ENCODE results near the gene IVNS1ABP. TPM values are rescaled to one million over a fixed set of nuclear protein-coding genes. Genes with fewer than 3 reads are reported as not detected.

The IVNS1ABP gene
- total RNA-seq, 4 donors from 2014 or later = 50.5 to 174 (median 133) TPM

- H3K4me1 ChIP-seq = peaks cover 0 to under 1% (median 0%) of the 10 kb centered on the region in 4 donors
- no peak for DNase-seq
- H3K27ac ChIP-seq = no peak overlapping the region
- H3K36me3 ChIP-seq = no peaks in the 10 kb centered on the region
- H3K27me3 ChIP-seq = no peaks in the 10 kb centered on the region
- no peaks in the 10 kb centered on the region for H3K9me3 ChIP-seq
- TF ChIP-seq POLR2AphosphoS5 (IDR thresholded peaks at IDR 0.05) = no peak
- no peak for TF ChIP-seq POLR2A (IDR thresholded peaks at IDR 0.05)
- TF ChIP-seq, protein P1, sequence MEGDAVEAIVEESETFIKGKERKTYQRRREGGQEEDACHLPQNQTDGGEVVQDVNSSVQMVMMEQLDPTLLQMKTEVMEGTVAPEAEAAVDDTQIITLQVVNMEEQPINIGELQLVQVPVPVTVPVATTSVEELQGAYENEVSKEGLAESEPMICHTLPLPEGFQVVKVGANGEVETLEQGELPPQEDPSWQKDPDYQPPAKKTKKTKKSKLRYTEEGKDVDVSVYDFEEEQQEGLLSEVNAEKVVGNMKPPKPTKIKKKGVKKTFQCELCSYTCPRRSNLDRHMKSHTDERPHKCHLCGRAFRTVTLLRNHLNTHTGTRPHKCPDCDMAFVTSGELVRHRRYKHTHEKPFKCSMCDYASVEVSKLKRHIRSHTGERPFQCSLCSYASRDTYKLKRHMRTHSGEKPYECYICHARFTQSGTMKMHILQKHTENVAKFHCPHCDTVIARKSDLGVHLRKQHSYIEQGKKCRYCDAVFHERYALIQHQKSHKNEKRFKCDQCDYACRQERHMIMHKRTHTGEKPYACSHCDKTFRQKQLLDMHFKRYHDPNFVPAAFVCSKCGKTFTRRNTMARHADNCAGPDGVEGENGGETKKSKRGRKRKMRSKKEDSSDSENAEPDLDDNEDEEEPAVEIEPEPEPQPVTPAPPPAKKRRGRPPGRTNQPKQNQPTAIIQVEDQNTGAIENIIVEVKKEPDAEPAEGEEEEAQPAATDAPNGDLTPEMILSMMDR (IDR thresholded peaks at IDR 0.05) = no peak
- no peak for TF ChIP-seq EP300 (IDR thresholded peaks at IDR 0.05; ENCODE audit: low read depth)
- WGBS, 2 donors (ENCODE audit: low coverage in 1 of 2) = 64 to 72% methylated on average over 2 to 4 of the region's 4 CpGs
- in situ Hi-C loops (cut with MboI; ENCODE audit: low pct_ligation_motif_present in 1 of 4, low pct_unique_long_range_greater_than_20kb in 1 of 4, low sequenced_read_pairs in 3 of 4) (no loop called here), intact Hi-C loops (cut with DNase I; ENCODE audit: low total_unique reads) (no loop called here)
- no peak overlapping the region for H3K4me3 ChIP-seq
Measured at GRCh38 chr1:185334182-185334581, 17.1 kb upstream of the IVNS1ABP start.

DNA sequence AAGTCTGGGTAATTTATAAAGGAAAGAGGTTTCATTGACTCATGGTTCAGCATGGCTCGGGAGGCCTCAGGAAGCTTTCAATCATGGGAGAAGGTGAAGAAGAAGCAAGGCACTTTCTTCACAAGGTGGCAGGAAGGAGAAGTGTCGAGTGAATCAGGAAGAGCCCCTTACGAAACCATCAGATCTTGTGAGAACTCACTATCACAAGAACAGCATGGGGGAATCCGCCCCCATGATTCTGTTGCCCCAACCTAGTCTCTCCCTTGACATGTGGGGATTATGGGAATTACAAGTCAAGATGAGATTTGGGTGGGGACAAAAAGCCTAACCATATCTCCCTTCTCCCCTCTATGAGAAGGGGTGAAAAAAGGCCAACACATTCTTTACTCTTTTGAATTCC is 11.2 kb upstream of the IVNS1ABP start:
- no peak for DNase-seq
- intact Hi-C loops (cut with DNase I; ENCODE audit: low total_unique reads) = no loop called here
- Histone ChIP-seq H3K27me3 (no peaks in the 10 kb centered on the region), H3K9me3 (no peaks in the 10 kb centered on the region), H3K27ac (no peak overlapping the region), H3K4me3 (no peak overlapping the region), H3K4me1 (no peaks in the 10 kb centered on the region), H3K36me3 (no peaks in the 10 kb centered on the region)
- in situ Hi-C loops (cut with MboI; ENCODE audit: low pct_ligation_motif_present in 1 of 4, low pct_unique_long_range_greater_than_20kb in 1 of 4, low sequenced_read_pairs in 3 of 4) = loop anchor here in 1 of 4 donors (10.0 kb wide), 1 partner anchor 57 kb away; no protein-coding TSS in a partner anchor
- no peak for TF ChIP-seq POLR2A (IDR thresholded peaks at IDR 0.05)
- no peak for TF ChIP-seq POLR2AphosphoS5 (IDR thresholded peaks at IDR 0.05)
- TF ChIP-seq, protein P1 (IDR thresholded peaks at IDR 0.05) = no peak
- no peak for TF ChIP-seq EP300 (IDR thresholded peaks at IDR 0.05; ENCODE audit: low read depth)
- WGBS, 2 donors (ENCODE audit: low coverage in 1 of 2) = 94 to 100% methylated on average over 3 to 4 of the region's 4 CpGs

DNA sequence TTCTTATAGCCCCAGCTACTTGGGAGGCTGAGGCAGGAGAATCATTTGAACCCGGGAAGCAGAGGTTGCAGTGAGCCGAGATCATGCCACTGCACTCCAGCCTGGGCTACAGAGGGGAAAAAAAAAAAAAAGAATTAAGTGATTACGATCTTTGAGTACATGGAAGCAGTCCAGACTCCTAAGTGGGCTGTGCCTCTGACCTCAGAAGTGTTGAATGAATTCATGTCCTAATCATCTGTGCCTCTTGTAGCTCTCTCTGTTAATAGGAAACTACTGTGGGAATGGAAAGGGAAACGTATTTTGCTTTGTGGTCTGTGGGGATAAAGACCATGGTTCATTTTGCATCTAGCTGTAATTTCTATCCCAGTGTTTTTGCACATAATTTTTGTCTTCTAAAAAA is 8.4 kb upstream of the IVNS1ABP start:
- no peak for DNase-seq
- Histone ChIP-seq H3K9me3 (no peaks in the 10 kb centered on the region), H3K36me3 (no peaks in the 10 kb centered on the region), H3K4me3 (no peak overlapping the region), H3K4me1 (no peaks in the 10 kb centered on the region), H3K27ac (no peak overlapping the region), H3K27me3 (no peaks in the 10 kb centered on the region)
- intact Hi-C loops (cut with DNase I; ENCODE audit: low total_unique reads) (no loop called here), in situ Hi-C loops (cut with MboI; ENCODE audit: low pct_ligation_motif_present in 1 of 4, low pct_unique_long_range_greater_than_20kb in 1 of 4, low sequenced_read_pairs in 3 of 4) (loop anchor here in 1 of 4 donors (10.0 kb wide), 1 partner anchor 59 kb away; no protein-coding TSS in a partner anchor)
- TF ChIP-seq, protein P1 (IDR thresholded peaks at IDR 0.05) = no peak
- TF ChIP-seq EP300 (IDR thresholded peaks at IDR 0.05; ENCODE audit: low read depth) = no peak
- no peak for TF ChIP-seq POLR2AphosphoS5 (IDR thresholded peaks at IDR 0.05)
- TF ChIP-seq POLR2A (IDR thresholded peaks at IDR 0.05) = no peak
- WGBS, 2 donors (ENCODE audit: low coverage in 1 of 2) = 65 to 70% methylated on average over 4 of the region's 4 CpGs

DNA sequence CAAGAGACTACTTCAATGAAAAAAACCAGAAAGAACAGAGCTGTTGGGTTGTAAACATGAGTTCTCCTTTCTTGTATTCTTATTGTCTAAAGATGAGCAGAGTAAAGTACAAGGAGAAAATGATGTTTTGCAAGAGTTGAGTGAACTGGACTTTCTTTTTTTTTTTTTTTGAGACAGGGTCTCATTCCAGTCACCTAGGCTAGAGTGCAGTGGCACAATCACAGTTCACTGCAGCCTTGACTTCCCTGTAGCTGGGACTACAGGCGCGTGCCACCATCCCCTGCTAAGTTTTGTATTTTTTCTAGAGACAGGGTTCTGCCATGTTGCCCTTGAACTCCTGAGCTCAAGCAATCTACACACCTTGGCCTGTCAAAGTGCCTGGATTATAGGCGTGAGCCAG is 7.1 kb upstream of the IVNS1ABP start:
- intact Hi-C loops (cut with DNase I; ENCODE audit: low total_unique reads) = no loop called here
- in situ Hi-C loops (cut with MboI; ENCODE audit: low pct_ligation_motif_present in 1 of 4, low pct_unique_long_range_greater_than_20kb in 1 of 4, low sequenced_read_pairs in 3 of 4) = loop anchor here in 1 of 4 donors (10.0 kb wide), 1 partner anchor 61 kb away; no protein-coding TSS in a partner anchor
- Histone ChIP-seq H3K4me1 (no peaks in the 10 kb centered on the region), H3K27me3 (no peaks in the 10 kb centered on the region), H3K27ac (no peak overlapping the region), H3K36me3 (no peaks in the 10 kb centered on the region), H3K4me3 (no peak overlapping the region), H3K9me3 (no peaks in the 10 kb centered on the region)
- TF ChIP-seq EP300 (IDR thresholded peaks at IDR 0.05; ENCODE audit: low read depth) = no peak
- no peak for TF ChIP-seq POLR2A (IDR thresholded peaks at IDR 0.05)
- TF ChIP-seq POLR2AphosphoS5 (IDR thresholded peaks at IDR 0.05) = no peak
- TF ChIP-seq, protein P1 (IDR thresholded peaks at IDR 0.05) = no peak
- DNase-seq = no peak
- WGBS, 2 donors (ENCODE audit: low coverage in 1 of 2) = 98 to 100% methylated on average over 3 of the region's 3 CpGs
